GM18499 (cell line): ENCODE results near the gene RAB11FIP4.

Experiments
- ATAC-seq: cut with Tn5 transposase; IDR thresholded peaks from one replicate; pipeline ENCODE4 v1.9.1; 2021; ENCODE audit warnings: moderate number of reproducible peaks; ENCODE audit not compliant: insufficient read depth, unreplicated experiment

RAB11FIP4 gene

GRCh38 chr17:31386542-31387075 is 4.9 kb upstream of the RAB11FIP4 start:
- no peak for ATAC-seq

- no peak for ATAC-seq
These were observed 4.0 kb upstream of the RAB11FIP4 start for GRCh38 chr17:31387438-31387837.

- ATAC-seq, result no peak
These were observed 3.1 kb upstream of the RAB11FIP4 start for GRCh38 chr17:31388351-31388750.

GRCh38 chr17:31388770-31389656 is 2.5 kb upstream of the RAB11FIP4 start:
- no peak for ATAC-seq

GRCh38 chr17:31389657-31390381 is 1.7 kb upstream of the RAB11FIP4 start:
- no peak for ATAC-seq

- ATAC-seq, result no peak
These were observed 1.1 kb upstream of the RAB11FIP4 start for GRCh38 chr17:31390426-31390747.

- no peak for ATAC-seq
These were observed 553 bp upstream of the RAB11FIP4 start for GRCh38 chr17:31390748-31391495.

- no peak for ATAC-seq
These were observed 754 bp downstream of the RAB11FIP4 start for GRCh38 chr17:31392002-31392855.

GRCh38 chr17:31392856-31393748 is 1.6 kb downstream of the RAB11FIP4 start:
- no peak for ATAC-seq

- ATAC-seq, result no peak
These were observed 2.3 kb downstream of the RAB11FIP4 start for GRCh38 chr17:31393749-31394146.

GRCh38 chr17:31394544-31394943 is 3.1 kb downstream of the RAB11FIP4 start:
- ATAC-seq, result no peak

GRCh38 chr17:31397256-31397939 is 5.9 kb downstream of the RAB11FIP4 start:
- ATAC-seq, result no peak

- no peak for ATAC-seq
These were observed 7.2 kb downstream of the RAB11FIP4 start for GRCh38 chr17:31398381-31399311.

- ATAC-seq, result no peak
These were observed 9.0 kb downstream of the RAB11FIP4 start for GRCh38 chr17:31400481-31400950.

GRCh38 chr17:31401456-31402254 is 10.2 kb downstream of the RAB11FIP4 start:
- ATAC-seq, result no peak
